ENCODE measurements around the gene CREB1.
A peak's percentile ranks its signal among the peaks of the same experiment; 100 is the strongest.
"Not testable (repeated sequence)": the region's sequence is repeated elsewhere in the genome, so short reads cannot be mapped to it uniquely, and the experiment has no call there.

The CREB1 gene

GRCh38 chr2:207617011-207617671 is 87.4 kb downstream of the CREB1 start:
- peak; percentile 75 for DNase-seq (ENCODE audit: low spot score)

- no peak for DNase-seq (ENCODE audit: low spot score)
Measured at GRCh38 chr2:207619764-207620203, 90.0 kb downstream of the CREB1 start.

GRCh38 chr2:207621501-207622039 is 91.8 kb downstream of the CREB1 start:
- no peak for DNase-seq (ENCODE audit: low spot score)

GRCh38 chr2:207624185-207625013 is 94.6 kb downstream of the CREB1 start:
- DNase-seq (ENCODE audit: low spot score): peak; percentile 72

- peak; percentile 92 for DNase-seq (ENCODE audit: low spot score)
Measured at GRCh38 chr2:207625014-207625907, 95.5 kb downstream of the CREB1 start, which contains the start of gene METTL21A. Gene METTL21A (minus strand): TSS chr2:207625394. CDS start chr2:207624375, 1,019 bp downstream.

- DNase-seq (ENCODE audit: low spot score): no peak
Measured at GRCh38 chr2:207629553-207629952, 99.8 kb downstream of the CREB1 start.

- no peak for DNase-seq (ENCODE audit: low spot score)
Measured at GRCh38 chr2:207630491-207630890, 100.7 kb downstream of the CREB1 start.

- peak; percentile 37 for DNase-seq (ENCODE audit: low spot score)
Measured at GRCh38 chr2:207632575-207633493, 103.1 kb downstream of the CREB1 start.

GRCh38 chr2:207633686-207634085 is 103.9 kb downstream of the CREB1 start:
- DNase-seq (ENCODE audit: low spot score): no peak

GRCh38 chr2:207635468-207636200 is 105.9 kb downstream of the CREB1 start:
- no peak for DNase-seq (ENCODE audit: low spot score)

- not testable (repeated sequence) for DNase-seq (ENCODE audit: low spot score)
Measured at GRCh38 chr2:207639288-207639687, 109.5 kb downstream of the CREB1 start.

- DNase-seq (ENCODE audit: low spot score): no peak
Measured at GRCh38 chr2:207640160-207640559, 110.4 kb downstream of the CREB1 start.

GRCh38 chr2:207640661-207641060 is 110.9 kb downstream of the CREB1 start:
- DNase-seq (ENCODE audit: low spot score): no peak

- DNase-seq (ENCODE audit: low spot score): no peak
Measured at GRCh38 chr2:207643892-207644291, 114.1 kb downstream of the CREB1 start.

- DNase-seq (ENCODE audit: low spot score): not testable (repeated sequence)
Measured at GRCh38 chr2:207646582-207646981, 116.8 kb downstream of the CREB1 start.

Measured in RKO (cell line).